GM18520 (cell line): ENCODE measurements around the gene MICOS13.
A peak's percentile ranks its signal among the peaks of the same experiment; 100 is the strongest.
"Not testable (repeated sequence)": the region's sequence is repeated elsewhere in the genome, so short reads cannot be mapped to it uniquely, and the experiment has no call there.

Experiments
- ATAC-seq: cut with Tn5 transposase; IDR thresholded peaks from one replicate; pipeline ENCODE4 v1.9.1; 2021; ENCODE audit not compliant: unreplicated experiment

MICOS13 gene

DNA sequence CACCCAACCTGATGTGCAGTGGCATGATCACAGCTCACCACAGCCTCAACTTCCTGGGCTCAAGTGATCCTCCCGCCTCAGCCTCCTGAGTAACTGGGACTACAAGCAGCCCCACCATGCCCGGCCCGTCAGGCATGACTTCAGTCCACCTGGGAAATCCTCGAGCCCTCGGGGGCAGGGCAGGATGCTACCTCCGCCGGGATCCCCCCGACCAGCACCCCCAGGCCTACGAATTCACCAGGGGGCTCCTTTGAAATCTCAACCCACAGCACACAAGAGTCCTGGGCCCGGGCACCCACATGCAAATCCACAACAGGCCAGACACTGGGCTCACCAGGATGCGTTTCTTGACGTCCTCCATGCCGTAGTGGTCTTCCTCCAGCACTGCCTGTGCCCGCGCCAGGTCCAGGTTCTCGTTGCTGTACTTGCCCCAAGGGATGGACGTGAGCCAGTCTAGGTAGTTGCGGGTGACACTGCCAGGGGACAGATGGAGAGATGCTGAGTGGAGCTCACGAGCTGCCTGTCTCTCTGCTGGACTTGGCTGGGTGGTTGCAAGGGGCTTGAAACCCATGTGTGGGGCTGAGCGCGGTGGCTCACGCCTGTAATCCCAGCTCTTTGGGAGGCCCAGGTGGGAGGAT, 20.3 kb upstream of the MICOS13 start:
- ATAC-seq: no peak

DNA sequence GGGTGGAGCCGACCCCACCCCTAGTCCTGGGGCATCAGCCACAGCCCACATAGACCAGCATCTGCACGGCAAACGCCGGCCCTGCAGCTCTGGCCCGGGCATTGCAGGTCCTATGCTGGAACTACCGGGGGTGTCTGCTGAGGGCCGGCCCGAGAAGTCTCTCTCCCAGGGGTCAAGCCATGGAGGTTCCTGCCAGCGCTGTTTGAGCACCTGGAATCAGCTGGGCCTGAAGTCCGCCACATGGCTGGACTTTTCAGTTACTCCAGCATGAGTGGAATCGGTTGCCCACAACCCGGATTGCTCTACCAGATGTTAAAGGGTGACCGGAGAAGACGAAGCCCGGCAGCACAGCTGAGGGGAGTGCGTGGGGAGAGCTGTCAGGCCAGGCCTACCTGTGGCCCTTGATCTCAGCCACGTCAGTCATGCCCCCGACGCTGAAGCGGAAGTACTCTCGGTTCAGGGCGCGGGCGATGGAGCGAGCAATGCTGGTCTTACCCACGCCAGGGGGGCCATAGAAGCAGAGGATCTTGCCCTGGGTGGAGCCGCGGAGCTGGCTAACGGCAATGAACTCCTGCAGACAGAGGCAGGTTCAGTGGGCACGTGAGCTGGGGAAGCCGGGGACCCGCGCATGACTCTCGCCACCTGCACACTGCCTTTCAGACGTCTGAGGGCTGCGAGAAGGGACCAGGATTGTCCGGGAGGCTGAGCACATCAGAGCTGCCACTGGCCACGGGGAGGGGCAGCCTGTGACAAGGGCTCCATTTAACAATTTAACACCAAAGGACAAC, 18.5 kb upstream of the MICOS13 start:
- ATAC-seq: no peak

DNA sequence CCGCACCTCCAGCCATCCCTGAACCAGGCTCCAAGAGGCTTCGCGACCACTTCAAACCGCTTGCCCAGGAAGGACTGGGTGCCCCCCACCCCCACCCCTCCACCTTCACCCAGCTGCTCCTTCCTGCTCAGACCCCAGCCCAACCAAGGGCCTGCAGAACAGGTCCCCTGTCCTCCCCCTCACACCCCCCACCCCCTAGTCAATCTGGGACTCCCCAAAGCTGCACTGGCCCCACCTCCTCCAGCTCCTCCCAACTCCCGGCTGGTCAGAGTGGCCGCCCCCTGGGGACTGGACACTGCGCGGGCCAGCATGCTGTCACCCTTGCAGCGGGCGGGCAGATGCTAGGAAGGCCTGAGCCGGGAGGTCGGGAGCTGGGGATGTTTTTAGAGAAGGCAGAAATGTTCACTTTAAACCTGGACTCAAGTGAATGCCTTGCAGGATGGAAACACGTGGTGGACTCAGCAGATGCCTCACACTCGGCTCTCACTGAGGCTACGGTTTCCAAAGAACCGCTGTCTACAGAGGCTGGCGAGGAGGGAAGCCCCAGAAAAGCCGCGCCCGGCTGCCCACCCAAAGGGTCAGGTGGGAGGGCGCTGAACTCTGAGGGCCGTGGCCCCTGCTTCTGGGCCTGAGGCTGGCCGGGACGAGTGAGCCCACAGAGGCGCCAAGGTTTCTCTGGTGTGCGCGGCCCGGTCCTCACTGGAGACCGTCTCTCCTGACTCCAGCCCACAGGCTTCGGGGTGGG, 17.7 kb upstream of the MICOS13 start:
- ATAC-seq: no peak

DNA sequence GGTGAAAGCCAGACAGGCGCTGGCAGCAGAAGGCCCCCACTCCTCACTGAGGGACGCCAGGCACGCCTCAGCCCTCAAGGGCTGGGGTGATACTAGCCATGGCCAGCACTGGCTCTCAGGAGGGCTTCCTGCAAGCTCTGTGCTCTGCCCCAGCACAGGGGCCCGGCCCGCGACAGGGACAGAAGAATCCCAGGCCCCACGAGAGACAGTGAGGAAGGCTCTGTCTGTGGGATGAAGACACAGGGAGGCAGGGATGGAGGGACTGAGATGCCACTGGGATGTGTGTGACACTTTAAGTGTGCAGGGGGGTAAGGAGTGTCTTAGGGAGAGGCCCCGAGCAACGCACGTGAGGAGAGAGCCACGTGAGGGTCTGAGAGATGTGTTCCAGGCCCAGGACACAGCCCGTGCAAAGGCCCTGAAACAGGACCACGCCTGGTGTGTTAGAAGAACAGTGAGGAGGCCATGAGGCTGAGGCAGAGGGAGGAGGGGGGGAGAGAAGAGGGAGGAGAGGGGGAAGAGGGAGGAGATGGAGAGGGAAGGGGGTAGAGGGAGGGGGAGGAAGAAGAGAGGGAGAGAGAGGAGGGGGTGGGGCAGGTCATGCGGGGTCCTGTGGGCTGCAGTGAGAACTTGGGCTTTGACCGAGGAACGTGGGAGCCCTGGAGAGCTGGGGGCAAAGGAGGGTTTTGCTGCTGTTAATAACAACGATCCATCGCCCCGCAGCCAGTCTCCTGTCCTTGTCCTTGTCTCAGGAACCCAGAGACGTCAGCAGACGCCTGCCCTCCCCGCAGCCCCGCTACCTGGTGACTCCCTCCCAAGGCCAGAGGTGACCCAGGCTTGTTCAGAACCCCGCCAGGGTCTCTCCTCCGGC, 16.9 kb upstream of the MICOS13 start:
- ATAC-seq: no peak

DNA sequence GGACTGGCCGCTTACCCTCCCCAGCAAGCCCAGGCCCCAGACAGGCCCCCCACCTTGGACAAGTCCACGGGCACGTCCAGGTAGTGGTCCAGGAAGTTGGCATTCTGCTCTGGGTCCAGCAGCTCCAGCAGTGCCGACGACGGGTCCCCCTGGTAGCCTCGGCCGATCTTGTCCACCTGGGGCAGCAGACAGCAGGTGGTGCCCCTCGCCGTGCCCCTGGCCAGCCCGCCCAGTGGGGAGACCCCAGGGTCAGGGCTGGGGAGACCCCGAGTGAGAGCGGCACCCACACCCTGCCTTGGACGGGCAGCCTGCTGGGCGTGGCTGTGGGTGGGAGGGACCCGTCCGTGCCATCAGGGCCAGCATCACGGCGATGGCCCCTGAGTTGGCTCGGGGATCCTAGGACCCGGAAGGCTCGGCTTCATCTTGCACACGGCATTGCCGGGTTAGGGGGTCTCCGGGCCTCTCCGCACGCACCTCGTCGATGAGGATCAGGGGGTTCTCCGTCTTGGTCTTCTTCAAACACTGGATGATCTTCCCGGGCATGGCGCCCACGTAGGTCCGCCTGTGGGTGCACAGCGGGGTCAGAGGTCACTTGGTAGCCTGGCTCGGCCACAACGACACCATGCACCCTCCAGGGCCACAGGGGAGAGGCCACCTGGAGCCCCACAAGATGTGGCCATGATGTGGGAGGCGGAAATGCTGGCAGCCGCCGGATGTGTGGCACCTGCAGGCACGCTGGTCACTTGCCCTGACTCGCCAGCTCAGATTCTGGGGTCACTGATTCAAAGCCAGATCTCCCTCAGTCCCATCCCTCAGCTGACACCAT, 16.1 kb upstream of the MICOS13 start:
- no peak for ATAC-seq

DNA sequence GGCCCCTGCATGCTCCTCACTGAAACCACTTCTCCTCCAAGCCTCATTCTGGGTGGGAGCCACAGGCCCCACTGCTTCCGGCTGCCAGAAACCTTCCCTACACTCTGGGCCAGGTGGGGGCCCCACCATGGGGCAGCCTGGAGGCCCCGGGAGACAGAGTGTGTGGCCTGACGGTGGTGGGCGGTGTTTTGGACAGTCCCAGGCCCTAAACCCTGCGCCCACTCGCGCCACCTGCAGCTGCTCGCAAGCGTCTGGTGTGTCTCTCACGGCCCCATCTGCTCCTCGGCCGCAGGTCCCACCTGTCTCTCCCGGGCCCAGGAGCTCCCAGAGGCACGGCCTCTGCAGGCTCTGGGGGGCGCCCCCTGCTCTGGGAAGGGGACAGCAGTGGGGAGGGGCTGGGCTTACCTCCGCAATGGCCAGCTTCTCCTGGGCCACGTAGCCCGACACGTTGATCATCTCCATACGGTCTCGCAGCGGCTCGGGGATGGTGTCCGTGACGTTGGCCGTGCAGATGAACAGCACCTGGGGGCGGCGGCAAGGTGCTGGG, 15.4 kb upstream of the MICOS13 start:
- no peak for ATAC-seq

DNA sequence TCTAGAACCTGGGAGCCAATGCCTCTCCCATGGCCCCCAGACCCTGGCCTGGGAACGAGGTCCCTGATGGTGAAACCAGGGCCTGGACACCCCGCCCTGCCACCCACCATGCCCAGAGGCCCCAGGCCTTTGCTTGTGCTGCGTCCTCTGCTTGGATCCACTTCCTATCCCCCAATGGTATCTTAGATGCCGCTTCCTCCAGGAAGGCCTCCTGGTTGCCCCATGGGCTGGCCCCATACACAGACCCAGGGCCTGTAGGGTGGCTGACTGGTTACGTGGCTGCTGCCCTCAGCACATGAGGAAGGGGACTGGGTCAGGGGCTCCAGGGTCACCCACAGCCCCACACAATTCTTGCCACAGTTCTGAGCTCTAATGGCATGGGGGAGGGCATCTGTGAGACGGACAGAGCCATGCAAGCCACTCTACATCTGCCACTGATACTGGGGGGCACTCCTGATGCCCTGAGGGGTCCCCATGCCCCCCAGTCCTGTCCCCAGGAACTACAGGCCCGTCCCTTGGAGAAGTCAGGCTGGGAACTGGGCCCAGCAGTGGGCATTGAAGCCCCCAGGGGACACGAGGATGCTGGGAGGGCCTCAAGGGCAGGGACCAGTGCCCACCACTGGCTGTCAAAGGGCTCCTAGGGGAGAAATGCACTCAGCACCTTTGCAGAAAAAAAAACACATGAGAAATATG, 14.8 kb upstream of the MICOS13 start:
- ATAC-seq: no peak

DNA sequence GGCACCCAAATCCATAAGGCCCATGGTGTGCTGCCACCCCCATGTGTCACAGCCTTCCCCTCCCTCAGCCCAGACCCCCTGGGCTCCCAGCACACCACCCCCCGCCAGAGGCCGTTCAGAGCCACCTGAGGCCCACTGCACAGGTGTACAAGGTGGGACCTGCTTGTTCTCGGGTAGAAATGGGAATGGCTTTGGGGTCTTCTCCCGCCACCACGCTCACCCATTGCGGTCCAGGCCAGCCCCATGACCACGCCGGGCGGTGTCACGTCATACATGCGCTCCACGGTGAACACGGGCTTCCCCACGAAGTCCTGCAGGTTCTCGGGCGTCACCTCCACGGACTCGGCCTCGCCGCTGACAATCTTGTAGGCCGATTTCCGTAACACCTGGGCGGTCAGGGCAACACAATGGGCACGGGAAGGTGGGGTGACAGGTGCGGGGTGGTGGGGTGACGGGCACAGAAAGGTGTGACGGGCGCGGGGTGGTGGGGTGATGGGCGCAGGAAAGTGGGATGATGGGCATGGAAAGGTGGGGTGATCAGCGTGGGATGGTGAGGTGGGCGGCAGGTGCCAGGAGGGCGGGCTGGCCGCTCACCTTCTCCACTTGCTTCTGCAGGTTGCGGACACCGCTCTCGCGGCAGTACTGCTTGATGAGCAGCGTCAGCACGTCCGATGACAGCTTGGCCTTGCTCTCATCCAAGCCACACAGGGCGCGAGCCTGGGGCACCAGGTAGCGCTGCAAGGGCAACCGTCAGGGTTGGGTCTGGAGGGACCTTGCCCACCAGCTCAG, 14.0 kb upstream of the MICOS13 start:
- no peak for ATAC-seq

DNA sequence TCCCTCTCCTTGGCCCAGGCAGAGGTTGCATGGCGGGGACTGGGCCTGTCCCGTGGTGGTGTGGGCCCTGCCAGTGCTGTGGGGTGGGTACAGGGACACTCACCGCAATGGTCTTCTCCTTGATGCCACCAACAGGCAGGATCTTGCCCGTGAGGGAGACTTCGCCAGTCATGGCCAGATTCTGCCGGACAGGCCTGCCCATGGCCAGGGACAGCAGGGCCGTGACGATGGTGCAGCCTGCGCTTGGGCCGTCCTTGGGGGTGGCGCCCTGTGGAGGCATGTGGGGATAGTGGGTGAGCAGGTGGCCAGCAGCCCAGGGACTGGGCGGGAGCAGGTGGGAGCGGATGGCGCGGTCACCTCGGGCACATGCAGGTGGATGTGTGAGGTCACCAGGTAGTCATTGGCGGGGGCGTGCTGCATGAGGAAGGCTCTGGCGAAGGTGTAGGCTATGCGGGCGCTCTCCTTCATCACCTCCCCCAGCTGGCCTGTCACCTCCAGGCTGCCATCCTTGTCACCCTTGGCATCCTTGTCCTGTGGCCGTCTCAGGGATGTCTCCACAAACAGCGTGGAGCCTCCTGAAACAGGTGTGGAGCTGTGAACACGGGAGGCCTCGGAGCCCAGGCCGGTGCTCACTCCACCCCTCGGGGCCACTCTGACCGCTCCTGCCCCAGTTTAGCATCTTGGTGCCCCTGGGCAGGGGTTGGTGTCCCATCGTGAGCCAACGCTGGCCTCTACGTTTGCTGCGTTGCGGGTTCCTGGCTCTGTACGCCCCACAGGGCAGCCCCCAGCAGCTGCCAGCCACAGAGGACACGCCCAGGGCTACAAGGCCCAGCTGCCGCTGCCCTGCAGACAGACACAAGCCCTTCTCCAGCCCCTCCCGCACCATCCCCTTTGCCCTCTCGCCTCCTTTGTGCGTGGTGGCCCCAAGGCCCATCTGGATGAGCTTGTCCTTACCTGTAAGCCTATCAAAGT, 13.2 kb upstream of the MICOS13 start:
- ATAC-seq: no peak

DNA sequence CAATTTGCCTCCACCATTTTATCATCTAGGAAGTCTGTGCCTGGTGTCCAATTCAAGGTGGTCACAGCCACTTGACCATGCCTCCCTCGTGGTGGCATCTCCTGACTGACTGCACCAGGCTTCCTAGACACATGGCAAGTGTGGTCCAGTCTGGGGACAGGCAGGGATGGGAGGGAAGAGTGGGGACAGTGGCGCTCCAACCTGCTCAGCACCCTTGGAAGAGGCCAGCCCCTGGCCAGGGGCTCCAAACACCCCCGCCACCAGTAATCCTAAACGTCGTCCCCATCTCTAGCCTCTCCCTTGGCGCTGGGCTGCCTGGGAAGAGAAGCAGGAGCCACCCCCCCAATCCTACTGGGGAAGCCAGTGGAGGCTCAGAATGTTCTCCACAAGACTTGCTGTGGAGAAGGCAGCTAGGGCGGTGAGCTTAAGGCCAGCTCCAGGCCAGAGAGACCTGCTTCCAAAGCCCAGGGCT, 12.4 kb upstream of the MICOS13 start:
- ATAC-seq: no peak

DNA sequence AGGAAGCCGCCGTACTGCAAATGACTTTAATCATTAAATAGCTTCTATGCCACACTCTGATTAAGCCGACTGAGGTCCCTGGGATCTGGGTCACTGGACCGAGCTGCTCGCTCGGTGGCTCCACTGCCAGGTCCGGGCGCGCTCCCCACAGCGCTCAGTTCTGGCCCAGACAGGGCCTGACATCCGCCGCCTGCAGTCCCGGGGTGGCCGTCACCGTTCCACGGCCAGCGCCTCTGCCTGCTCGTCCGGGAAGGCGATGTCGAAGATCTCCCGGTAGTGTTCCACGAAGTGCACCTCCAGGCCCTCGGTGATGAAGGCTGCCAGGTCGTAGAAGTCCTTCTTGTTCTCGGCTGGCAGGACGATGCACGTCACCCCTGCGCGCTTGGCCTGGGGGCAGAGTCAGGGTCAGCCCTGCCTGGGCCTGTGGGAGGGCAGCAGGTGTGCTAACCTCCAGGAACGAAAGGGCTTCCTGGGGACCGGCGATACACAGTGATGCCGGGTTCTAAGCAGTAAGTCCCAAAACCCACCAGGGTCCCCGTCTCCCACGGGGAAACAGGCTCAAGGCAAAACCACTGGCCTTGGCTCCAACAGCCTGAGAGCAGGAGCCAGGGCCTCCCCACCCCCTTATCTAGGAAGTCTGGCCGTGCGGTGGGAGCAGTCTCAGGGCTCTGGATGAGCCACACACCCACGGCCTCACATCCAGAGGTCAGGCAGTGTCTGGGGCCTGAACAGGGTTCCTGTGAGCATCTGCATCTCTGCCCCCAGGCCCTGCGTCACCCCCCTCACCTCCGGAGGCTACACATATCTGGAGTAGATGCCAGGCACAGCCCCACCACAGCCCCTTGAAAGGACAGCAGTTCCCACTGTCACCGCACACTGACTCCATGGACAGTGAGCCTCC, 11.8 kb upstream of the MICOS13 start:
- ATAC-seq: no peak

DNA sequence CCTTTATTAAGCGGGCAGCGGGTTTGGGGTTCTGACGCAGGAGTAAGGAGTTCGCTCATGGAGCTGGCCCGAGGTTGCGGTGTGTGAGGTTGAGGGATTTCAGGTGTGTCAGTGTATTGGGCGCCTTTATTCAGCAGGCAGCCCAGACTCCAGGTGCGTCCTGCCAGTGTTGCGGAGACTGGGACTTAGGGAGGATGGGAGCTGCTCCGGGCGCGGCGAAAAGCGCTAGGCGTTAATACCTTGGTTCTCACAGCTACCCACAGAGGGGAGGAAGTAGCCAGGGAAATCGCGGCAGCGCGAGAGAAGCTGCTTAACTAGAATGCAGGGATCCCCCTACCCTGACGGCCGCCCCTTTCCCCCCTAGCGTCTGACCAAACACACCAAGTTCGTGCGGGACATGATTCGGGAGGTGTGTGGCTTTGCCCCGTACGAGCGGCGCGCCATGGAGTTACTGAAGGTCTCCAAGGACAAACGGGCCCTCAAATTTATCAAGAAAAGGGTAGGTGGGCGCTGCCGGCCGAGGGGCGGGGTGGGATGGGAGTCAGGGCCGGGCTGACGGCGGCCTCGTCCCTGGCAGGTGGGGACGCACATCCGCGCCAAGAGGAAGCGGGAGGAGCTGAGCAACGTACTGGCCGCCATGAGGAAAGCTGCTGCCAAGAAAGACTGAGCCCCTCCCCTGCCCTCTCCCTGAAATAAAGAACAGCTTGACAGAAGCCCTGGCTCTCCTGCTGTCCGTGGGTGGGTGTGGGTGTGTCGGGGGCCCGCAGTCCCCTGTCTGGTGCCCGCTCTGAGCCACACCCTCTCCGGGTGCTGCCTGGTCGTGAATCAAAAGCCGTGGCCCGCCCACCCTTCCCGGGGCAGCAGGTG, 10.9 kb upstream of the MICOS13 start:
- no peak for ATAC-seq

DNA sequence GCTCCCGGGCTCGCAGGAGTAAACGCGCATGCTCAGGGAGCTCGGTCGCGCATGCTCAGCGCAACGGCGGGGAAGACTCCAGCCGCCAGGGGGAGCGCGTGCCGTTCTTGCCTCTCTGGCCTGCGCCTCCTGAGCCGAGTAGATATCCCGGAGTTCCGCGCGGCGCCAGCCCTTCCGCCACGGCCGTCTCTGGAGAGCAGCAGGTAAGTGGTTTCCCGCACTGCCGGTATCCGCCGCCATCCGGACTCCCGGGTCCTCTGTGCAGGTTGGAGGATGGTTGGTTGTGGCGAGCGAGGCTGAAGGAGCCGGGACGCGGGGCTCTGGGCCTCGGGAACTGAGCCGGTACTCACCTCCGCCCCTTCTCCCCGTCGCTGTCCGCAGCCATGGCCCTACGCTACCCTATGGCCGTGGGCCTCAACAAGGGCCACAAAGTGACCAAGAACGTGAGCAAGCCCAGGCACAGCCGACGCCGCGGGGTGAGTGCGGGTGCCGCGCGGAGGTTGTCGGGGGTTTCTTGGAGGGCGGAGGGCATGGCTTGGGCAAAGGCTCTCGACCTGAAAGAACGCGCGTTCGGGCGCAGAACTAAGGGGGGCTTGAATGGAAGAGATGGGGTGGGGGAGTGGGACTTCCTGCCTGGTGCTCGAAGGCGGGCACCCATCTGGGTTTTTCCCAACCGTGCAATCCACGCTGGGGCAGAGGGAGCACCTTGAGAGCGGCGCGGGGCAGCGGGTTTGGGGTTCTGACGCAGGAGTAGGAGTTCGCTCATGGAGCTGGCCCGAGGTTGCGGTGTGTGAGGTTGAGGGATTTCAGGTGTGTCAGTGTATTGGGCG, 10.0 kb upstream of the MICOS13 start, which contains the start of gene RPL36:
Gene RPL36, plus strand, starts transcription at position 171 of the 830 bp plus-strand sequence. Its CDS starts 213 bp downstream, at position 384.
- peak; percentile 39 for ATAC-seq

DNA sequence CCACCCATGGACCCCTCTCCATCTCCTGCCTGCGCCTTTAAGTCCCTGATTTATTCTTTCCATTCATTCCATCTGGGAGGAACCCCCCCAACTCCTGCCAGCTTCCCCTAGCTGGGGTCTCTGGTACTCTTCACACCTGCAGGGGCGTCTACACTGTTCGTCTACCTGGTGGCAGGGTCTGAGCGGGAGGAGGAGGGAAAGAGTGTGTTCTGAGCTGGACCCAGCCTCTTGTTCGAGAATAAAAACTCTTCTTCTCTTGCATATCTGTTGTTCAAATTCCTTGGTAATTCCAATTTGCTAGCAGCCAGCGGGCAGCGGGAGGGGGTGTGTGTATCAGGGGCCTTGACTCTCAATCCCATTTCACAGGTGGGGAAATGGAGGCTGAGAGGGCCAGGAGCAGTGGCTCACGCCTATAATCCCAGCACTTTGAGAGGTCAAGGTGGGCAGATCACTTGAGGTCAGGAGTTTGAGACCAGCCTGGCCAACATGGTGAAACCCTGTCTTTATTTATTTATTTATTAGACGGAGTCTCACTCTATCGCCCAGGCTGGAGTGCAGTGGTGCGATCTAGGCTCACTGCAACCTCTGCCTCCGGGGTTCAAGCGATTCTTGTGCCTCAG, 8.1 kb upstream of the MICOS13 start:
- ATAC-seq: not testable (repeated sequence)
